DMS53 treated with DMSO at 0.1 percent for 48 hours (cell line): ENCODE measurements around the gene IRF2BPL.
A peak's percentile ranks its signal among the peaks of the same experiment; 100 is the strongest.

Experiments
- DNase-seq: peaks from one replicate; lab custom pipeline; 2025; ENCODE audit not compliant: unreplicated experiment; lab: John Stamatoyannopoulos, UW

The IRF2BPL gene

GRCh38 chr14:77055306-77055705 is 26.8 kb upstream of the IRF2BPL start:
- DNase-seq, result no peak

GRCh38 chr14:77053046-77053841 is 24.7 kb upstream of the IRF2BPL start:
- DNase-seq, result no peak

GRCh38 chr14:77052281-77053044 is 24.0 kb upstream of the IRF2BPL start:
- DNase-seq, result no peak

- DNase-seq, result no peak
Observed at GRCh38 chr14:77051116-77051515, 22.6 kb upstream of the IRF2BPL start.

- DNase-seq, result no peak
Observed at GRCh38 chr14:77046721-77047120, 18.2 kb upstream of the IRF2BPL start.

- DNase-seq, result no peak
Observed at GRCh38 chr14:77045238-77046162, 17.0 kb upstream of the IRF2BPL start.

GRCh38 chr14:77044783-77045237 is 16.3 kb upstream of the IRF2BPL start:
- DNase-seq, result no peak

- no peak for DNase-seq
Observed at GRCh38 chr14:77043984-77044485, 15.5 kb upstream of the IRF2BPL start.

- DNase-seq, result no peak
Observed at GRCh38 chr14:77043177-77043983, 14.9 kb upstream of the IRF2BPL start.

- DNase-seq, result no peak
Observed at GRCh38 chr14:77041881-77042545, 13.5 kb upstream of the IRF2BPL start.

GRCh38 chr14:77040741-77041653 is 12.5 kb upstream of the IRF2BPL start:
- DNase-seq, result peak; percentile 60

- DNase-seq, result peak; percentile 96
Observed at GRCh38 chr14:77040059-77040740, 11.7 kb upstream of the IRF2BPL start.

- DNase-seq, result no peak
Observed at GRCh38 chr14:77039285-77040058, 11.0 kb upstream of the IRF2BPL start.

- no peak for DNase-seq
Observed at GRCh38 chr14:77037938-77038568, 9.5 kb upstream of the IRF2BPL start.

- DNase-seq, result no peak
Observed at GRCh38 chr14:77037215-77037937, 8.9 kb upstream of the IRF2BPL start.
